GM12891 (cell line): ENCODE results near the gene FGF14.

Source experiments
- POLR2A ChIP-seq: IDR thresholded peaks from 2 replicates; pipeline ENCODE4 v1.6.1; 2011; ENCODE audit warnings: low read depth, low read length, control low read depth
- POLR2AphosphoS5 ChIP-seq: IDR thresholded peaks from 2 replicates; pipeline ENCODE4 v1.6.1; 2011; ENCODE audit warnings: low read depth, low read length, control low read depth
- POU2F2 ChIP-seq: IDR thresholded peaks from 2 replicates; pipeline ENCODE4 v1.6.1; 2011; ENCODE audit warnings: low read depth, mild to moderate bottlenecking, control low read depth, low read length, moderate library complexity
- SPI1 ChIP-seq: IDR thresholded peaks from 2 replicates; pipeline ENCODE4 v1.6.1; 2011; ENCODE audit warnings: low read depth, low read length, control low read depth
- TAF1 ChIP-seq: IDR thresholded peaks from 2 replicates; pipeline ENCODE4 v1.6.1; 2011; ENCODE audit warnings: low read depth, low read length, control low read depth

- TF ChIP-seq POLR2A: no peak
- TF ChIP-seq SPI1: no peak
- no peak for TF ChIP-seq POLR2AphosphoS5
- TF ChIP-seq POU2F2: no peak
- no peak for TF ChIP-seq TAF1
These were observed 412.0 kb downstream of the FGF14 start for GRCh38 chr13:101989798-101990350.
